Smooth muscle cell of trachea (primary cell): ENCODE measurements around the gene G0S2. TPM values are rescaled to one million over a fixed set of nuclear protein-coding genes. Genes with fewer than 3 reads are reported as not detected.

ENCODE experiments used
- total RNA-seq: library from RNA; depleted of rRNA; stranded (reverse); fragments of >200 nt; gene quantifications from 2 replicates; pipeline ENCODE4 v1.2.1, GENCODE V29; 2014

The G0S2 gene, protein sequence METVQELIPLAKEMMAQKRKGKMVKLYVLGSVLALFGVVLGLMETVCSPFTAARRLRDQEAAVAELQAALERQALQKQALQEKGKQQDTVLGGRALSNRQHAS
- total RNA-seq = 17.6 and 20.8 TPM in 2 replicates

DNA sequence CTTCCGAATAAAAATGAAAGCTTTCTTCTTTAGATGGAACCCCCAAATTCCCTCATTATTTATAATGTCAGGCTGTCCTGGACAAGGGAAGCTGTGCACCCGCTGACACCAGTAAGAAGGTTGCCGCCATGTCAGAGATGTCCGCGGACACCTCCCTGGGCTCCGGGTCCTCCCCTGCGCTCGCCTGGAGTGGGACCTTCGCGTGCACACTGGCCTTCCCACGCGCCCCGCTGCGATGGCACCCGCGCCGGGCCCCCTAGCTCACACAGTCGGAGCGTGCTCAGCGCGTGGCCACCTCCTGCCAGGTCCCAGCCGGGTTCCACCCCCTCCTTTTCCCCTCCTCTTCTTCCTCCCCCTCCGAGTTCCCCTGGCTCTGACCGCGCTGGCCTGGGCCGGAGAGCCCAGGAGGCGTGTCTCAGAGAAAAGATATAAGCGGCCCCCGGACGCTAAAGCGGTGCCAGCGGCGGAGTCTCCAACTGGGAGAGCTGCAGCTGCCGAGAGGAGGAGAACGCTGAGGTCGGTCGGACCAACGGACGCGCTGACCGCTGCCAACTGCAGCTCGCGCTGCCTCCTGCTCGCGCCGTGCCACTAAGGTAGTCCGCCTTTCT, at the start of gene G0S2:
TSS of gene G0S2 (plus strand) at position 456 of the 608 bp plus-strand sequence. CDS start 273 bp downstream, outside the sequence.

DNA sequence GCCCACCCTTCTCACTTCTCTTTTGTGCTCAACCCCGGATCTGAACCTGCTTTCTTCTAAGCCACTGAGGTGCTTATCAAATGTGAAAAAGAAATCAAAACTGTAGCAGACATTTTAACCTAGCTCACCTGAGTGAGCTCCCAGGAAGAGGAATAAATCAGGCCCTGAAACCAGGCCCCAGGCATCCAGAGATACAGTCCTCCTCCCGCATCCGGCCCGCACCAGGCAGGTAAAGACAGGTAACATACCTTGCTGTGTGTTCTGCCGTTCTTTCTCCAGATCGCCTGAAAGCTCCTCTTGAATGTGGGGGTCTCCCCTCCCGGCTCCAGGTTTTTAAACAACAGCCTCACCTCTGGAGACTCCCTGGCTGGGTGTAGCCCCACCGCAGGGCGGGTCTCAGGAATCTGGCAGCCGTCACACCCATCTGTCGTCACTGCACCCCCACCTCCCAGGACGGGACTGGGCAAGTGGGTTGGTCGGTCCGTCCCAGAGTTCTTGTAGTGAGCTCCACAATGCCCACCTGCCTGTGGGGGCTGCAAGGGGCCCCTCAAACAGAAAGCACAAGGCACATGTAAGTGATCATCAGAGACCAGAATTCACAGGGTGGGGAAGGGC, 23.0 kb upstream of the G0S2 start, which contains the start of gene LAMB3:
TSS of gene LAMB3 (minus strand) at position 305 of the 615 bp plus-strand sequence. CDS start 1,481 bp downstream, outside the sequence.

DNA sequence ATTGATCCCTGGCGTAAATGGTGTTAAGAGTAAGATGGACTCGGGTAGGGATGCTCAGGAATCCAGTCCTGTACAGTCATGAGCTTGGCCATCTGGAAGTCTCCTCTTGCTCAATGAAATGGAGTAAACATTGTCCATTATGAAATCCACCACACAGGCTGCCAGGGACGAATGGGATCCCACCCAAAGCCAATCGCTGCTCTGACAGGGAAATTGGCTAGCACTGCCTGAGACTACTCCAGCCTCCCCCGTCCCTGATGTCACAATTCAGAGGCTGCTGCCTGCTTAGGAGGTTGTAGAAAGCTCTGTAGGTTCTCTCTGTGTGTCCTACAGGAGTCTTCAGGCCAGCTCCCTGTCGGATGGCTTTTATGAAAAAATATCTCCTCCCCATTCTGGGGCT, 29.4 kb downstream of the G0S2 start, which contains the start of gene HSD11B1:
TSS of gene HSD11B1 (plus strand) at position 263 of the 400 bp plus-strand sequence. CDS start at position 360, 97 bp downstream.

Other genes starting within 250 kb of the G0S2 start
- gene CAMK1G, start 91.7 kb upstream of the G0S2 start, total RNA-seq = 0.50 and 2.2 TPM in 2 replicates
- 25.5 and 42.8 TPM in 2 replicates for gene LAMB3, start 23.0 kb upstream of the G0S2 start, total RNA-seq
- gene HSD11B1, start 29.4 kb downstream of the G0S2 start, total RNA-seq = 22.5 and 28.8 TPM in 2 replicates
- not detected in 2 replicates for gene TRAF3IP3, start 80.6 kb downstream of the G0S2 start, total RNA-seq
- gene C1orf74, start 109.1 kb downstream of the G0S2 start, total RNA-seq = 3.3 and 4.4 TPM in 2 replicates
- gene IRF6, start 130.7 kb downstream of the G0S2 start, total RNA-seq = 1.8 and 3.6 TPM in 2 replicates
- 13.2 and 20.4 TPM in 2 replicates for gene UTP25, start 152.6 kb downstream of the G0S2 start, total RNA-seq